Measurements from ENCODE around the gene CA12.

DNA sequence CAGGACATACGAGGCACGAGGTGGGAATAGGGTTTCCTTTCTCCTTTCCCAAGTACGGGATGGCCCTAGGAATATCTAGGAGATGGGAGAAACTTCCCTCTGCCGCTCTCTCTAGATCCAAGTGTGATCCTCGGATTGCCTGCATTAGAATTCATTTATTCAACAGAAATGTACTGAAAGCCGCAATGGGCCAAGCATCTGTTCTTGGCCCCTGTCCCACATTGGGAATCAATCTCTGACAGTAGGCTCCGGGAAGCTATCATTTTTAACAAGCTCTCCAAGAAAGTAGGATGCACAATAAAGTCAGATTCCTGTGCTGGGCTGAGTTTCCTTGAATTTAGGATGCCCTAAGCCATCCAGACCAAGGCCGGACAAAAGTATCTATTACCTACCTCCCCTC is 37.2 kb upstream of the CA12 start:
- TF ChIP-seq, protein P1, sequence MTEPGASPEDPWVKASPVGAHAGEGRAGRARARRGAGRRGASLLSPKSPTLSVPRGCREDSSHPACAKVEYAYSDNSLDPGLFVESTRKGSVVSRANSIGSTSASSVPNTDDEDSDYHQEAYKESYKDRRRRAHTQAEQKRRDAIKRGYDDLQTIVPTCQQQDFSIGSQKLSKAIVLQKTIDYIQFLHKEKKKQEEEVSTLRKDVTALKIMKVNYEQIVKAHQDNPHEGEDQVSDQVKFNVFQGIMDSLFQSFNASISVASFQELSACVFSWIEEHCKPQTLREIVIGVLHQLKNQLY (CRISPR knock-in tag; IDR thresholded peaks at IDR 0.05), result no peak
- TF ChIP-seq, protein P2, sequence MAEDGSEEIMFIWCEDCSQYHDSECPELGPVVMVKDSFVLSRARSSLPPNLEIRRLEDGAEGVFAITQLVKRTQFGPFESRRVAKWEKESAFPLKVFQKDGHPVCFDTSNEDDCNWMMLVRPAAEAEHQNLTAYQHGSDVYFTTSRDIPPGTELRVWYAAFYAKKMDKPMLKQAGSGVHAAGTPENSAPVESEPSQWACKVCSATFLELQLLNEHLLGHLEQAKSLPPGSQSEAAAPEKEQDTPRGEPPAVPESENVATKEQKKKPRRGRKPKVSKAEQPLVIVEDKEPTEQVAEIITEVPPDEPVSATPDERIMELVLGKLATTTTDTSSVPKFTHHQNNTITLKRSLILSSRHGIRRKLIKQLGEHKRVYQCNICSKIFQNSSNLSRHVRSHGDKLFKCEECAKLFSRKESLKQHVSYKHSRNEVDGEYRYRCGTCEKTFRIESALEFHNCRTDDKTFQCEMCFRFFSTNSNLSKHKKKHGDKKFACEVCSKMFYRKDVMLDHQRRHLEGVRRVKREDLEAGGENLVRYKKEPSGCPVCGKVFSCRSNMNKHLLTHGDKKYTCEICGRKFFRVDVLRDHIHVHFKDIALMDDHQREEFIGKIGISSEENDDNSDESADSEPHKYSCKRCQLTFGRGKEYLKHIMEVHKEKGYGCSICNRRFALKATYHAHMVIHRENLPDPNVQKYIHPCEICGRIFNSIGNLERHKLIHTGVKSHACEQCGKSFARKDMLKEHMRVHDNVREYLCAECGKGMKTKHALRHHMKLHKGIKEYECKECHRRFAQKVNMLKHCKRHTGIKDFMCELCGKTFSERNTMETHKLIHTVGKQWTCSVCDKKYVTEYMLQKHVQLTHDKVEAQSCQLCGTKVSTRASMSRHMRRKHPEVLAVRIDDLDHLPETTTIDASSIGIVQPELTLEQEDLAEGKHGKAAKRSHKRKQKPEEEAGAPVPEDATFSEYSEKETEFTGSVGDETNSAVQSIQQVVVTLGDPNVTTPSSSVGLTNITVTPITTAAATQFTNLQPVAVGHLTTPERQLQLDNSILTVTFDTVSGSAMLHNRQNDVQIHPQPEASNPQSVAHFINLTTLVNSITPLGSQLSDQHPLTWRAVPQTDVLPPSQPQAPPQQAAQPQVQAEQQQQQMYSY (CRISPR knock-in tag; IDR thresholded peaks at IDR 0.05), result no peak
- TF ChIP-seq, protein P3, sequence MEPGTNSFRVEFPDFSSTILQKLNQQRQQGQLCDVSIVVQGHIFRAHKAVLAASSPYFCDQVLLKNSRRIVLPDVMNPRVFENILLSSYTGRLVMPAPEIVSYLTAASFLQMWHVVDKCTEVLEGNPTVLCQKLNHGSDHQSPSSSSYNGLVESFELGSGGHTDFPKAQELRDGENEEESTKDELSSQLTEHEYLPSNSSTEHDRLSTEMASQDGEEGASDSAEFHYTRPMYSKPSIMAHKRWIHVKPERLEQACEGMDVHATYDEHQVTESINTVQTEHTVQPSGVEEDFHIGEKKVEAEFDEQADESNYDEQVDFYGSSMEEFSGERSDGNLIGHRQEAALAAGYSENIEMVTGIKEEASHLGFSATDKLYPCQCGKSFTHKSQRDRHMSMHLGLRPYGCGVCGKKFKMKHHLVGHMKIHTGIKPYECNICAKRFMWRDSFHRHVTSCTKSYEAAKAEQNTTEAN (CRISPR knock-in tag; IDR thresholded peaks at IDR 0.05), result no peak
- TF ChIP-seq, protein P4, sequence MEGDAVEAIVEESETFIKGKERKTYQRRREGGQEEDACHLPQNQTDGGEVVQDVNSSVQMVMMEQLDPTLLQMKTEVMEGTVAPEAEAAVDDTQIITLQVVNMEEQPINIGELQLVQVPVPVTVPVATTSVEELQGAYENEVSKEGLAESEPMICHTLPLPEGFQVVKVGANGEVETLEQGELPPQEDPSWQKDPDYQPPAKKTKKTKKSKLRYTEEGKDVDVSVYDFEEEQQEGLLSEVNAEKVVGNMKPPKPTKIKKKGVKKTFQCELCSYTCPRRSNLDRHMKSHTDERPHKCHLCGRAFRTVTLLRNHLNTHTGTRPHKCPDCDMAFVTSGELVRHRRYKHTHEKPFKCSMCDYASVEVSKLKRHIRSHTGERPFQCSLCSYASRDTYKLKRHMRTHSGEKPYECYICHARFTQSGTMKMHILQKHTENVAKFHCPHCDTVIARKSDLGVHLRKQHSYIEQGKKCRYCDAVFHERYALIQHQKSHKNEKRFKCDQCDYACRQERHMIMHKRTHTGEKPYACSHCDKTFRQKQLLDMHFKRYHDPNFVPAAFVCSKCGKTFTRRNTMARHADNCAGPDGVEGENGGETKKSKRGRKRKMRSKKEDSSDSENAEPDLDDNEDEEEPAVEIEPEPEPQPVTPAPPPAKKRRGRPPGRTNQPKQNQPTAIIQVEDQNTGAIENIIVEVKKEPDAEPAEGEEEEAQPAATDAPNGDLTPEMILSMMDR (IDR thresholded peaks at IDR 0.05), result no peak
- TF ChIP-seq, protein P5, sequence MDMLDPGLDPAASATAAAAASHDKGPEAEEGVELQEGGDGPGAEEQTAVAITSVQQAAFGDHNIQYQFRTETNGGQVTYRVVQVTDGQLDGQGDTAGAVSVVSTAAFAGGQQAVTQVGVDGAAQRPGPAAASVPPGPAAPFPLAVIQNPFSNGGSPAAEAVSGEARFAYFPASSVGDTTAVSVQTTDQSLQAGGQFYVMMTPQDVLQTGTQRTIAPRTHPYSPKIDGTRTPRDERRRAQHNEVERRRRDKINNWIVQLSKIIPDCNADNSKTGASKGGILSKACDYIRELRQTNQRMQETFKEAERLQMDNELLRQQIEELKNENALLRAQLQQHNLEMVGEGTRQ (CRISPR knock-in tag; IDR thresholded peaks at IDR 0.05), result no peak
- TF ChIP-seq TP53 (CRISPR knock-in tag; IDR thresholded peaks at IDR 0.05) (no peak), JUN (CRISPR knock-in tag; IDR thresholded peaks at IDR 0.05) (no peak), TCF7 (CRISPR knock-in tag; IDR thresholded peaks at IDR 0.05; ENCODE audit: low read depth) (no peak), ZNF121 (CRISPR knock-in tag; IDR thresholded peaks at IDR 0.05) (no peak), NR2C2 (CRISPR knock-in tag; IDR thresholded peaks at IDR 0.05) (no peak)
- TF ChIP-seq, protein P6, sequence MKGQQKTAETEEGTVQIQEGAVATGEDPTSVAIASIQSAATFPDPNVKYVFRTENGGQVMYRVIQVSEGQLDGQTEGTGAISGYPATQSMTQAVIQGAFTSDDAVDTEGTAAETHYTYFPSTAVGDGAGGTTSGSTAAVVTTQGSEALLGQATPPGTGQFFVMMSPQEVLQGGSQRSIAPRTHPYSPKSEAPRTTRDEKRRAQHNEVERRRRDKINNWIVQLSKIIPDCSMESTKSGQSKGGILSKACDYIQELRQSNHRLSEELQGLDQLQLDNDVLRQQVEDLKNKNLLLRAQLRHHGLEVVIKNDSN (CRISPR knock-in tag; IDR thresholded peaks at IDR 0.05), result no peak
